Naive thymus-derived CD4-positive, alpha-beta T cell (primary cell): ENCODE results near the gene CCDC40. TPM values are rescaled to one million over a fixed set of nuclear protein-coding genes. Genes with fewer than 3 reads are reported as not detected.
"Not testable (repeated sequence)": the region's sequence is repeated elsewhere in the genome, so short reads cannot be mapped to it uniquely, and the experiment has no call there.

Experiments
- ATAC-seq: fragments of 150-1000 bp; cut with Tn5 transposase; 2 replicates; pipeline ENCODE4 v1.10.0; 2021; ENCODE audit warnings: mild to moderate bottlenecking, moderate library complexity
- CTCF ChIA-PET: fragments of 350-600 bp; sonication (Branson Sonifier 250); formaldehyde crosslinking; loops from one replicate; lab custom pipeline; 2021; ENCODE audit warnings: antibody characterized with exemption; lab: Charles Lee
- POLR2A ChIA-PET: fragments of 350-600 bp; sonication (Branson Sonifier 250); formaldehyde crosslinking; loops from one replicate; lab custom pipeline; 2021; ENCODE audit warnings: antibody characterized with exemption, inconsistent platforms; lab: Charles Lee
- DNase-seq, 9 donors: peaks; one replicate each; pipeline versions ENCODE4 v3.0.0 to v3.0.0-alpha.2; 2020 to 2022; ENCODE audit warnings: mixed read lengths in 1 of 9
- H3K27ac ChIP-seq: one replicate; pipeline ENCODE4 v1.7.0; 2013; ENCODE audit warnings: mild to moderate bottlenecking, low read depth, low read length, moderate library complexity
- H3K27me3 ChIP-seq, 2 donors: one replicate each; pipeline ENCODE4 v1.7.0; 2013; ENCODE audit warnings: low read length in 2 of 2, mild to moderate bottlenecking in 2 of 2, moderate library complexity in 2 of 2; ENCODE audit not compliant: control insufficient read depth in 2 of 2, insufficient read depth in 2 of 2
- H3K36me3 ChIP-seq, 3 experiments: 1 replicate in 2 of 3; 2 replicates in 1 of 3; pipeline ENCODE4 v1.7.0; 2013; ENCODE audit warnings: low read length in 3 of 3, mild to moderate bottlenecking in 3 of 3, moderate library complexity in 1 of 3; ENCODE audit not compliant: insufficient read depth in 3 of 3, control insufficient read depth in 2 of 3
- H3K4me1 ChIP-seq, 2 donors: one replicate each; pipeline ENCODE4 v1.7.0; 2013; ENCODE audit warnings: low read length in 2 of 2, mild to moderate bottlenecking in 2 of 2, moderate library complexity in 1 of 2; ENCODE audit not compliant: control insufficient read depth in 2 of 2, insufficient read depth in 2 of 2
- H3K4me3 ChIP-seq: 2 replicates; pipeline ENCODE4 v1.7.0; 2013; ENCODE audit warnings: mild to moderate bottlenecking, low read length
- H3K9me3 ChIP-seq, 3 experiments: 1 replicate in 2 of 3; 2 replicates in 1 of 3; pipeline ENCODE4 v1.7.0; 2013; ENCODE audit warnings: low read length in 3 of 3; ENCODE audit not compliant: control insufficient read depth in 2 of 3
- H3K27ac Mint-ChIP-seq, 9 donors: one replicate each; pipeline ENCODE4 v1.8.0; 2020 to 2022; ENCODE audit warnings: mixed read lengths in 9 of 9, mild to moderate bottlenecking in 8 of 9, moderate library complexity in 5 of 9, inconsistent platforms in 2 of 9
- H3K27me3 Mint-ChIP-seq, 5 donors: one replicate each; pipeline ENCODE4 v1.8.0; 2021 to 2022; ENCODE audit warnings: mixed read lengths in 5 of 5, mild to moderate bottlenecking in 1 of 5
- H3K36me3 Mint-ChIP-seq, 5 donors: one replicate each; pipeline ENCODE4 v1.8.0; 2020 to 2022; ENCODE audit warnings: mixed read lengths in 5 of 5, mild to moderate bottlenecking in 3 of 5, inconsistent platforms in 1 of 5
- H3K4me1 Mint-ChIP-seq, 7 donors: one replicate each; pipeline ENCODE4 v1.8.0; 2020 to 2022; ENCODE audit warnings: mixed read lengths in 7 of 7, mild to moderate bottlenecking in 3 of 7, inconsistent platforms in 1 of 7
- H3K4me3 Mint-ChIP-seq, 10 donors: one replicate each; pipeline ENCODE4 v1.8.0; 2020 to 2022; ENCODE audit warnings: mild to moderate bottlenecking in 10 of 10, mixed read lengths in 10 of 10, moderate library complexity in 6 of 10, inconsistent platforms in 2 of 10
- H3K9me3 Mint-ChIP-seq, 11 donors: one replicate each; pipeline ENCODE4 v1.8.0; 2020 to 2022; ENCODE audit warnings: mixed read lengths in 11 of 11, mild to moderate bottlenecking in 4 of 11, inconsistent platforms in 1 of 11, moderate library complexity in 1 of 11
- intact Hi-C, 2 donors: fragments of 100-400 bp; cut with micrococcal nuclease; formaldehyde crosslinking; loops; one replicate each; pipeline ENCODE4 v1.15.1; 2023
- polyA plus RNA-seq, 2 donors: library from polyadenylated mRNA; unstranded; fragments of 300-500 nt; fragmentation: Illumina TruSeq; gene quantifications; one replicate each; pipeline ENCODE4 v1.2.3, GENCODE V29; 2021
- total RNA-seq, 6 experiments: library from RNA in 5 of 6; stranded (reverse) in 5 of 6; gene quantifications; 1 replicate in 5 of 6; 2 replicates in 1 of 6; pipeline ENCODE4 v1.2.3 and lab custom pipeline; 2021 to 2026

Gene CCDC40
- total and polyA plus RNA-seq, 7 experiments from 2014 or later, result 0.43 to 3.0 (median 0.79) TPM; not detected in 2

GRCh38 chr17:80089762-80090161, 53.3 kb downstream of the CCDC40 start:
- Histone ChIP-seq H3K9me3 (no peaks in the 10 kb centered on the region), H3K4me3 (no peak overlapping the region), H3K27ac (no peak overlapping the region), H3K36me3 (no peaks in the 10 kb centered on the region), H3K27me3 (no peaks in the 10 kb centered on the region), H3K4me1 (no peaks in the 10 kb centered on the region)
- DNase-seq (no peak), ATAC-seq (no peak)
- Mint-ChIP-seq H3K36me3 (no peaks in the 10 kb centered on the region), H3K27me3 (peaks cover 0 to 7% (median 0%) of the 10 kb centered on the region in 5 donors), H3K4me1 (no peaks in the 10 kb centered on the region), H3K4me3 (no peak overlapping the region), H3K9me3 (no peaks in the 10 kb centered on the region), H3K27ac (no peak overlapping the region)
- intact Hi-C loops, result no loop called here
- CTCF ChIA-PET, result interaction anchor here (0.5 kb wide), 1 partner anchor 33 kb away, joined by 3 read pairs; no protein-coding TSS in a partner anchor
- POLR2A ChIA-PET, result no interaction called here

GRCh38 chr17:80090164-80090563, 53.7 kb downstream of the CCDC40 start:
- CTCF ChIA-PET, result interaction anchor here (0.5 kb wide), 1 partner anchor 32 kb away, joined by 3 read pairs; no protein-coding TSS in a partner anchor
- not testable (repeated sequence) for H3K4me1 Mint-ChIP-seq

GRCh38 chr17:80091376-80091775, 54.9 kb downstream of the CCDC40 start:
- Histone ChIP-seq H3K4me3 (no peak overlapping the region), H3K27ac (no peak overlapping the region), H3K27me3 (no peaks in the 10 kb centered on the region), H3K4me1 (no peaks in the 10 kb centered on the region), H3K9me3 (no peaks in the 10 kb centered on the region), H3K36me3 (no peaks in the 10 kb centered on the region)
- CTCF ChIA-PET, result no interaction called here
- Mint-ChIP-seq H3K4me1 (no peaks in the 10 kb centered on the region), H3K27ac (no peak overlapping the region), H3K36me3 (no peaks in the 10 kb centered on the region), H3K9me3 (no peaks in the 10 kb centered on the region), H3K27me3 (peaks cover 0 to 7% (median 0%) of the 10 kb centered on the region in 5 donors), H3K4me3 (no peak overlapping the region)
- no peak for DNase-seq
- POLR2A ChIA-PET, result no interaction called here
- no peak for ATAC-seq
- intact Hi-C loops, result no loop called here

More at GRCh38 chr17:80090164-80090563, 53.7 kb downstream of the CCDC40 start:
- H3K27ac ChIP-seq, H3K4me1 ChIP-seq, H3K36me3 ChIP-seq, DNase-seq, ATAC-seq, H3K36me3 Mint-ChIP-seq, H3K27ac Mint-ChIP-seq, POLR2A ChIA-PET, H3K4me3 ChIP-seq, H3K4me3 Mint-ChIP-seq, H3K9me3 Mint-ChIP-seq, intact Hi-C loops, H3K27me3 Mint-ChIP-seq, H3K9me3 ChIP-seq, H3K27me3 ChIP-seq: not testable (repeated sequence)

GRCh38 chr17:80092959-80093358, 56.5 kb downstream of the CCDC40 start:
- H3K9me3 Mint-ChIP-seq, result no peaks in the 10 kb centered on the region
- no peaks in the 10 kb centered on the region for H3K4me1 Mint-ChIP-seq
- POLR2A ChIA-PET, result no interaction called here
- H3K27ac Mint-ChIP-seq, result no peak overlapping the region
- Histone ChIP-seq H3K27me3 (no peaks in the 10 kb centered on the region), H3K27ac (no peak overlapping the region), H3K4me1 (no peaks in the 10 kb centered on the region), H3K4me3 (no peak overlapping the region), H3K9me3 (no peaks in the 10 kb centered on the region), H3K36me3 (no peaks in the 10 kb centered on the region)
- CTCF ChIA-PET, result interaction anchor here (0.7 to 1.4 kb wide), 3 partner anchors 8 to 1226 kb away, joined by 3 to 4 read pairs (median 3); partner anchors contain the start of gene GAA
- ATAC-seq, result peak; percentile 77
- intact Hi-C loops, result no loop called here
- H3K36me3 Mint-ChIP-seq, result no peaks in the 10 kb centered on the region
- DNase-seq, result no peak
- H3K27me3 Mint-ChIP-seq, result peaks cover 0 to 7% (median 0%) of the 10 kb centered on the region in 5 donors
- no peak overlapping the region for H3K4me3 Mint-ChIP-seq

GRCh38 chr17:80095038-80095843, 58.8 kb downstream of the CCDC40 start:
- intact Hi-C loops, result no loop called here
- Mint-ChIP-seq H3K27ac (no peak overlapping the region), H3K4me1 (peaks cover 2 to 5% (median 4%) of the 10 kb centered on the region in 7 donors), H3K36me3 (no peaks in the 10 kb centered on the region), H3K27me3 (peaks cover 0 to 12% (median 0%) of the 10 kb centered on the region in 5 donors), H3K9me3 (peaks cover 0 to 1% (median 0%) of the 10 kb centered on the region in 11 donors), H3K4me3 (no peak overlapping the region)
- ChIA-PET CTCF (no interaction called here), POLR2A (no interaction called here)
- Histone ChIP-seq H3K36me3 (no peaks in the 10 kb centered on the region), H3K4me3 (no peak overlapping the region), H3K27me3 (no peaks in the 10 kb centered on the region), H3K27ac (no peak overlapping the region), H3K9me3 (no peaks in the 10 kb centered on the region), H3K4me1 (peaks cover 2 to 3% of the 10 kb centered on the region in 2 donors)
- DNase-seq, result no peak
- ATAC-seq, result no peak

GRCh38 chr17:80095844-80096475, 59.5 kb downstream of the CCDC40 start:
- Mint-ChIP-seq H3K9me3 (peaks cover 0 to 5% (median 0%) of the 10 kb centered on the region in 11 donors), H3K4me3 (no peak overlapping the region)
- intact Hi-C loops, result no loop called here

More at GRCh38 chr17:80095844-80096475, 59.5 kb downstream of the CCDC40 start:
- ChIA-PET POLR2A (no interaction called here), CTCF (no interaction called here)
- Histone ChIP-seq H3K4me3 (no peak overlapping the region), H3K36me3 (no peaks in the 10 kb centered on the region), H3K27me3 (no peaks in the 10 kb centered on the region), H3K4me1 (peaks cover 8 to 9% of the 10 kb centered on the region in 2 donors), H3K9me3 (no peaks in the 10 kb centered on the region), H3K27ac (no peak overlapping the region)
- Mint-ChIP-seq H3K27me3 (peaks cover 0 to 18% (median 0%) of the 10 kb centered on the region in 5 donors), H3K4me1 (peaks cover 9 to 12% (median 11%) of the 10 kb centered on the region in 7 donors), H3K27ac (no peak overlapping the region), H3K36me3 (no peaks in the 10 kb centered on the region)
- ATAC-seq, result no peak
- DNase-seq, result no peak
